GM21737 (cell line): Measurements from ENCODE around the gene USP15.
"Not testable (repeated sequence)": the region's sequence is repeated elsewhere in the genome, so short reads cannot be mapped to it uniquely, and the experiment has no call there.

ENCODE experiments used
- ATAC-seq: cut with Tn5 transposase; IDR thresholded peaks from one replicate; pipeline ENCODE4 v1.9.1; 2021; ENCODE audit warnings: mild to moderate bottlenecking, moderate library complexity; ENCODE audit not compliant: unreplicated experiment

The USP15 gene

DNA sequence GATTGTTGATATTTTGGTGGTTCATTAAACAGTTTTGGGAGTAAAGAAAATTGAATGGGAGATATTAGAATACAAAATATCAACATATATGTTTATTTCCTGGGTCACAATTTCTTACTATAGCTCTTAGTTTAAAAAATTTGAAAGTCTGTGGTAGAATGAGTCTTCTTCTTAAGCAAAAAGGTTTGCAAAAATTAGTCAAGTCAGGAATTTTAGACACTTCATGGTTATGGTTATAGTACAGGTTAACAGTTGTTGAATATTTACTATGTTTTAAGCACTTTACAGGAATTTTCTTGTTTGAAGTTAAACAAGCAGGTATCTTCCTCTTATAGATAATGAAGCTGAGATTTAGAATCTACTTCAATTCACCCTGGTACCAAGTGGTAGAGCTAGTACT is 56.8 kb downstream of the USP15 start:
- ATAC-seq: no peak

- ATAC-seq: no peak
Observed at GRCh38 chr12:62319058-62319457, 58.9 kb downstream of the USP15 start.

DNA sequence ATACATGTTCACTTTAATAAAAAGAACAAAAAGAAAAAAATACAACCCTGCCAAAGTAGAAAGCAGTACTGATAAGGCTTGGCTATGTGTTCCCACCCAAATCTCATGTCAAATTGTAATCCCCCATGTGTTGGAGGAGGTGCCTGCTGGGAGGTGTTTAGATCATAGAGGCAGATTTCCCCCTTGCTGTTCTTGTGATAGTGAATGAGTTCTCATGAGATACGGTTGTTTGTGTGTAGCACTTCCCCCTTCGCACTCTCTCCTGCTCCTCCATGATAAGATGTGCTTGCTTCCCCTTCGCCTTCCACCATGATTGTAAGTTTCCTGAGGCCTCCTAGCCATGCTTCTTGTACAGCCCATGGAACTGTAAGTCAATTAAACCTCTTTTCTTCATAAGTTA is 59.9 kb downstream of the USP15 start:
- no peak for ATAC-seq

GRCh38 chr12:62323386-62323785 is 63.2 kb downstream of the USP15 start:
- no peak for ATAC-seq

DNA sequence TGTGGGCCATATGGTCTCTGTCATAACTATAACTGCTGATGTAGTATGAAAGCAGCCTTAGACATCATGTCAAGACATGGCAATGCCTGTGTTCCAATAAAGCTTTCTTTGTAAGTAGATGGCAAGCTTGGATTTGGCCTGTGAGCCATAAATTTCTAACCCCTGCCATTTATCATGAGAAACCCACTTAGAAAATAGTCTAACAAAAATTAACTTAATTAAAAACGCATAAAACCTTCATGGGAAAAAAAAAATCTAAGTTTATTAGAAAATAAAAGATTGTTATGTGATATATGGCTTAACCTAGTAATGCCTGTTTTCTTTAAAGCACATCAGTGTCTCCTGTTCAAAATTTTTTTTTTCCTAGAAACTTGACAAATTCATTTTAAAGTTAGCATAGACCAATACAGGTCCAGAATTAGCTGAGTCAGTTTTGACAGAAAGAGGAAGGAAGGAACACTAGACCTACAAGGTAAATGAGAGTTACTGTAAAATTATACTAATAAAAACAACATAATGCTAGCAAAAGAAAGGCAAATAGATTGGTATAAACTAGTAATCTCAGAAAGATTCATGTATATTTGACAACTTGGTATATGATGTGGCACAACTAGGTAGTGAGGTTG is 68.2 kb downstream of the USP15 start:
- no peak for ATAC-seq

DNA sequence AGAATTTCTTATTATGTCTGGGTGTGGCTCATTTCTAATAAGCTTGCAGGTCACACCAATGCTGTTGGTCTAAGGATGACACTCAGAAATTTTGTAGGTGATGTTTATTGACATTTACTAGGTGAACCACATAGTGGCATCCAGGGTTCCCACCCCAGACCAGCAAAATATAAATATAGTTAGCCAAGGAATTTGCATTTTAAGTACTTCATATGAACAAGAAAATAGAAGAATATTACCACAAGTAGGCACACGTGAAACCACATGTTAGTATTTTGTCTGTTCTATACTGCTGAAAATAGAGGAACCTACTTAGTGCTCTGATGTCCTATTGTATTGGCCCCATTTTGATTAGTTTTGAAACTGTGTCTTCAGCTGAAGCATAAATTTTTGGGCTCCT is 71.1 kb downstream of the USP15 start:
- no peak for ATAC-seq

DNA sequence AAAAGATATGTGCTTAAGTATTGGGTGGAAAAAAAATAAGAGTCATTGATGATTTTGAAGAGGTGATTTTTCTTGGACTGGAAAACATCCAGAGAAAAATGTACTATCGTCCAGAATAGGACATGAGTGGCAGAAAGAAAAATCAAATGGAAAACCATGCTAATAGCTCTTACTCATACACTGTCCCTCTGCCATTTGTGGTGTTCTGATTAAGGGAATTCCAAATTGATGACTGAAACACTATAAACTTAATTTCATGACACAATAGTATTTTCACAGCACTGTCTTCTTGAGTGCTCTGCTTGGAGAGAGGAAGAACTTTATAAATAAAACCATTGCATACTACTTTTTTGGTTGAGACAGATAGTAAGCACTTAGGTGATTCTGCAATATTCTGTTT is 72.4 kb downstream of the USP15 start:
- no peak for ATAC-seq

DNA sequence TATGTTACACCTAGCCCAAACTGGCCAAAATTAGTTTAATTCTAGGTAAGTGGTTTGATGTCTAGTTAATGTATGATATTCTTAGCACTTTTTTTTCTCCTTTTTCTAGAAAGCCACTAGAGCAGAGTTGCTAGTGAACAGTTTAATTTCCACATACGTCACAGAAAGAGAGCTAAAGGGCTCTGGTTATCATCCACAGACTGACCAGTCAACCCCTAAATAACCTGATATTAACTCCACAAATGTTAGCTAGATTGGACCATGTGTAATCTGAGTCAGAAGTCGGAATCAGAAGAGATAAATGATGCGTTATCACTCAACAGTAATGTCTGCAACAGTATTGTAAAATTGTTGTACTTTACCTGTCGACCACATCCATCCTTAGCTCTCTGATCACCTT is 74.9 kb downstream of the USP15 start:
- ATAC-seq: no peak

- ATAC-seq: no peak
Observed at GRCh38 chr12:62335796-62336195, 75.6 kb downstream of the USP15 start.

- not testable (repeated sequence) for ATAC-seq
Observed at GRCh38 chr12:62337643-62338042, 77.4 kb downstream of the USP15 start.

DNA sequence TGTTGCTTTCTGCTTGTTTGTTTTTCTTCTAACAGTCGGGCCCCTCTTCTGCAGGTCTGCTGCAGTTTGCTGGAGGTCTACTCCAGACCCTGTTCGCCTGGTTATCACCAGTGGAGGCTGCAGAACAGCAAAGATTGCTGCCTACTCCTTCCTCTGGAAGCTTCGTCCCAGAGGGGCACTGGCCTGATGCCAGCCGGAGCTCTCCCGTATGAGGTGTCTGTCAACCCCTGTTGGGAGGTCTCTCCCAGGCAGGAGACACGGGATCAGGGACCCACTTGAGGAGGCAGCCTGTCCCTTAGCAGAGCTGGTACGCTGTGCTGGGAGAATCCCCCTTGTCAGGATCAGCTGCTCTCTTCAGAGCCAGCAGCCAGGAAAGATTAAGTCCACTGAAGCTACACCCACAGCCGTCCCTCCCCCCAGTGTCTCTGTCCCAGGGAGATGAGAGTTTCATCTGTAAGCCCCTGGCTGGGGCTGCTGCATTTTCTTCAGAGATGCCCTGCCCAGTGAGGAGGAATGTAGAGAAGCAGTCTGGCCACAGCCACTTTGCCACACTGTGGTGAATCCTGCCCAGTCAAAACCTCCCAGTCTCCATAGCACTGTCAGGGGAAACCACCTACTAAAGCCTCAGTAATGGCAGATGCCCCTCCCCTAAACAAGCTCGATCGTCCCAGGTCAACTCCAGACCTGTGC is 82.6 kb downstream of the USP15 start:
- not testable (repeated sequence) for ATAC-seq

- ATAC-seq: not testable (repeated sequence)
Observed at GRCh38 chr12:62343304-62344120, 83.3 kb downstream of the USP15 start.

GRCh38 chr12:62344731-62345556 is 84.7 kb downstream of the USP15 start:
- not testable (repeated sequence) for ATAC-seq

GRCh38 chr12:62345667-62346066 is 85.5 kb downstream of the USP15 start:
- no peak for ATAC-seq

GRCh38 chr12:62346817-62347216 is 86.6 kb downstream of the USP15 start:
- no peak for ATAC-seq

- ATAC-seq: no peak
Observed at GRCh38 chr12:62347922-62348650, 87.9 kb downstream of the USP15 start.

DNA sequence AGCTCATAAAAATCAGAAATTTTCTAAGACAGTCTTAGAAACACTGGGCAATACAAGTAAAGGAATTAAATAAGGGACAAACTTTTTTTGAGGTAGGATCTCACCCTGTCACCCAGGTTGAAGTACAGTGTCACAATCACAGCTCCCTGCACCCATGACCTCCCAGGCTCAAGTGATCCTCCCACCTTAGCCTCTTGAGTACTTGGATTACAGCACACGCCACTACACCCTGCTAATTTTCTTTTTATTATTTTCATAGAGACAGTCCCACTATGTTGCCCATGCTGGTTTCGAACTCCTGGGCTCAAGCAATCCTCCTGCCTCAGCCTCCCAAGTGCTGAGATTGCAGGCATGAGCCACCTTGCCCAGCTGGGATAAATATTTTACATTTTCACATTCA is 90.3 kb downstream of the USP15 start:
- ATAC-seq: no peak

DNA sequence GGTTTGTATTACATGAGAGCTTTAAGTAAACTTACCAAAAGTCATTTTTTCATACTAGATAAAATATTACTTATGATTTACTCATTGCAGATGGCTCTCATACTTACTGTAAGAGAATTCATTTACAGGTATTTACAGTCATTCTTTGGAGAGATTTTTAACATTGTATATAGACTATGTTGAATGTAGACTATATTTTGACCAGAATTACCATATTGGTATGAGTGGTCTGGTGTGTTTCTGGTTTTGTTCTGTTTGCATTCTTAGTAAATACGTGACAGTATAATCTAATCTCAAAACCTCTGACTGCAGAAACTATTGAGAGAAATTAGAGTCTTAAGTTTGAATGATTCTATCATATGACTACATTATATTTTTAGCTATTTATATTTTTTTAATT is 91.1 kb downstream of the USP15 start:
- ATAC-seq: no peak

DNA sequence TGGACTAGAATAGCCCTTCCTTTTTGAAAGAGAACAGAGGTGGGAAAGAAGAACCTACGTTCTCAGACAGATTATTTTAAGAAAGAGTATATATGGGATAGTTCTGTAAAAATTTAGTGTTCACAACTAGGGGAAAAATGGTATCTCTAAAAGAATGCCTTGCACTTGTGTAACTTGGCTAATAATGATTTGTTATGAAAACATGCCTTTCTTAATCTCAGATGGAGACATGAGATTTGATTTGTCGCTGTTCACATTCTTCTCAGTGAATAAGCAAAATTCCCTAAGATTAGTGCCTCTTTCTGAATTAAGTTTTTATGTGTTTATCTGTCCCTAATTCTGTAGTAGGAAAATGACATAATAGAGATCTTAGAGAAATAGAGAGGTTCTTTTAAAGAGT is 100.8 kb downstream of the USP15 start:
- ATAC-seq: no peak

GRCh38 chr12:62363506-62363905 is 103.3 kb downstream of the USP15 start:
- ATAC-seq: no peak
